IPS-NIHi7 (cell line): ENCODE measurements around the gene KCNK17.
A peak's percentile ranks its signal among the peaks of the same experiment; 100 is the strongest.
"Not testable (repeated sequence)": the region's sequence is repeated elsewhere in the genome, so short reads cannot be mapped to it uniquely, and the experiment has no call there.

Source experiments
- DNase-seq: peaks from one replicate; pipeline ENCODE4 v3.0.0; 2012; ENCODE audit warnings: mixed read lengths; ENCODE audit errors: extremely low spot score

Gene KCNK17

GRCh38 chr6:39302011-39302410 is 12.2 kb downstream of the KCNK17 start:
- DNase-seq: no peak

GRCh38 chr6:39301606-39302005 is 12.6 kb downstream of the KCNK17 start:
- DNase-seq: peak; percentile 91

- no peak for DNase-seq
These were observed 13.5 kb downstream of the KCNK17 start for GRCh38 chr6:39300739-39301138.

- no peak for DNase-seq
These were observed 16.2 kb downstream of the KCNK17 start for GRCh38 chr6:39298061-39298460.

- no peak for DNase-seq
These were observed 17.2 kb downstream of the KCNK17 start for GRCh38 chr6:39296745-39297640.

- peak; percentile 30 for DNase-seq
These were observed 18.6 kb downstream of the KCNK17 start for GRCh38 chr6:39295611-39296011.

- no peak for DNase-seq
These were observed 19.3 kb downstream of the KCNK17 start for GRCh38 chr6:39294899-39295298.

- no peak for DNase-seq
These were observed 20.1 kb downstream of the KCNK17 start for GRCh38 chr6:39294133-39294532.

- DNase-seq: no peak
These were observed 21.6 kb downstream of the KCNK17 start for GRCh38 chr6:39292637-39293036.

GRCh38 chr6:39289490-39289889 is 24.7 kb downstream of the KCNK17 start:
- no peak for DNase-seq

- no peak for DNase-seq
These were observed 26.6 kb downstream of the KCNK17 start for GRCh38 chr6:39287601-39288000.

GRCh38 chr6:39286596-39286995 is 27.6 kb downstream of the KCNK17 start:
- DNase-seq: not testable (repeated sequence)

- DNase-seq: no peak
These were observed 31.4 kb downstream of the KCNK17 start for GRCh38 chr6:39282774-39283173.

GRCh38 chr6:39281312-39281980 is 32.8 kb downstream of the KCNK17 start:
- DNase-seq: no peak

GRCh38 chr6:39280247-39280731 is 33.9 kb downstream of the KCNK17 start:
- no peak for DNase-seq

- DNase-seq: no peak
These were observed 34.7 kb downstream of the KCNK17 start for GRCh38 chr6:39279539-39279938.

GRCh38 chr6:39276379-39276995 is 37.7 kb downstream of the KCNK17 start:
- no peak for DNase-seq

GRCh38 chr6:39274903-39275302 is 39.3 kb downstream of the KCNK17 start:
- DNase-seq: no peak

GRCh38 chr6:39274471-39274870 is 39.7 kb downstream of the KCNK17 start:
- no peak for DNase-seq

- peak; percentile 57 for DNase-seq
These were observed 40.8 kb downstream of the KCNK17 start for GRCh38 chr6:39273406-39273821.

- DNase-seq: no peak
These were observed 44.3 kb downstream of the KCNK17 start for GRCh38 chr6:39269961-39270360.

GRCh38 chr6:39268721-39269120 is 45.5 kb downstream of the KCNK17 start:
- no peak for DNase-seq
